Measurements from ENCODE around the gene PNMT.
"Not testable (repeated sequence)": the region's sequence is repeated elsewhere in the genome, so short reads cannot be mapped to it uniquely, and the experiment has no call there.

PNMT gene

DNA sequence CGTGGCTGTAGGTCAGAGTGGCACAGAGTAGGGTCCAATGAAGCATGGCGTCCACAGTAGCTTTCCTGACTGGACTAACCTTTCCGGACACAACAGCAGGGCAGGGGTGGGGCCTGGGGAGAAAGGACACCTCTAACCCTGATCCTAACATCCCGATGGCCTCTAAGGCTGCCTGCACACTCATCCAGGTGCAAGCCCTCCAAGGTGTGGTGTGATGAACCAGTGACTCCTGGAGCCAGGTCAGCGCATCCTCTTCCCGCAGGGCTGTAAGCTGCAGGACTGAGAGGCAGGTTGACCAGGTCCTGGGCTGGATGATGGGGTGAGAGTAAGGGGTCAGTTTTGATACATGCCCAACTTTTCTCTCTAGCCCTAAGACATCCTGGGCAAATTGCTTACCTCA, 28.5 kb downstream of the PNMT start:
- no peak for DNase-seq

GRCh38 chr17:39697961-39698360, 29.7 kb downstream of the PNMT start:
- no peak for DNase-seq

- not testable (repeated sequence) for DNase-seq
Measured at GRCh38 chr17:39699157-39699817, 31.0 kb downstream of the PNMT start.

DNA sequence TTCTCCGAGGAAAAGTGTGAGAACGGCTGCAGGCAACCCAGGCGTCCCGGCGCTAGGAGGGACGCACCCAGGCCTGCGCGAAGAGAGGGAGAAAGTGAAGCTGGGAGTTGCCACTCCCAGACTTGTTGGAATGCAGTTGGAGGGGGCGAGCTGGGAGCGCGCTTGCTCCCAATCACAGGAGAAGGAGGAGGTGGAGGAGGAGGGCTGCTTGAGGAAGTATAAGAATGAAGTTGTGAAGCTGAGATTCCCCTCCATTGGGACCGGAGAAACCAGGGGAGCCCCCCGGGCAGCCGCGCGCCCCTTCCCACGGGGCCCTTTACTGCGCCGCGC, 31.5 kb downstream of the PNMT start, which contains the start of gene ERBB2:
TSS of gene ERBB2 (plus strand) at position 247 of the 330 bp plus-strand sequence. CDS start 175 bp downstream, outside the sequence.
- DNase-seq: peak; percentile 83

GRCh38 chr17:39700148-39700987, 32.1 kb downstream of the PNMT start:
- DNase-seq: peak; percentile 29

- no peak for DNase-seq
Measured at GRCh38 chr17:39701012-39701783, 32.9 kb downstream of the PNMT start.

DNA sequence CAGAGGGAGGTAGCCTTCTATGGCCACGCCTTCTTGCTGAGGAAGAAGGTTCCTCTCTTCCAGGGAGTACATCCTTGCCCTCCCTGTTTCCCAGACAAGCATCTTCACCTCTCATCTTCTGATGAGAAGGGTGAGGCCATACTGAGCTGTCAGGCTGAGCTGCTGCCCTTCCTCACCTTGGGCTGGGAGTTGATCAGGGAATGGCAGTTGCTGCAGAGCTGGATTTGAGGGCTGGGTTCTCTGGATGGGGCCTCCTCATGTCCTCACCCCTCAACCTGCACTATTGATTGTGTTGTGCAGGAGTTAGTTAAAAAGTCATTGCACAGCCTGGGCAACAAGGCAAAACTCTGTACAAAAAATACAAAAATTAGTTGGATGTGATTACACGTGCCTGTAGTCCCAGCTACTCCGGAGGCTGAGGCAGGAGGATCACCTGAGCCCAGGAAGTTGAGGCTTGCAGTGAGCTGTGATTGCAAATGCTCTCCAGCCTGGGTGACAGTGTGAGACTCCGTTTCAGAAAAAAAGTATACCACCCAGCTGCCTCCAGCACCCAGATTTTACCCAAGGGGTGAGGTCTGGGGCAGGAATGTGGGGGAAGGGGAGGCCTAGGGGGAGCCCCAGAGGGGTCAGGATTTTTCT, 33.6 kb downstream of the PNMT start:
- DNase-seq: no peak

DNA sequence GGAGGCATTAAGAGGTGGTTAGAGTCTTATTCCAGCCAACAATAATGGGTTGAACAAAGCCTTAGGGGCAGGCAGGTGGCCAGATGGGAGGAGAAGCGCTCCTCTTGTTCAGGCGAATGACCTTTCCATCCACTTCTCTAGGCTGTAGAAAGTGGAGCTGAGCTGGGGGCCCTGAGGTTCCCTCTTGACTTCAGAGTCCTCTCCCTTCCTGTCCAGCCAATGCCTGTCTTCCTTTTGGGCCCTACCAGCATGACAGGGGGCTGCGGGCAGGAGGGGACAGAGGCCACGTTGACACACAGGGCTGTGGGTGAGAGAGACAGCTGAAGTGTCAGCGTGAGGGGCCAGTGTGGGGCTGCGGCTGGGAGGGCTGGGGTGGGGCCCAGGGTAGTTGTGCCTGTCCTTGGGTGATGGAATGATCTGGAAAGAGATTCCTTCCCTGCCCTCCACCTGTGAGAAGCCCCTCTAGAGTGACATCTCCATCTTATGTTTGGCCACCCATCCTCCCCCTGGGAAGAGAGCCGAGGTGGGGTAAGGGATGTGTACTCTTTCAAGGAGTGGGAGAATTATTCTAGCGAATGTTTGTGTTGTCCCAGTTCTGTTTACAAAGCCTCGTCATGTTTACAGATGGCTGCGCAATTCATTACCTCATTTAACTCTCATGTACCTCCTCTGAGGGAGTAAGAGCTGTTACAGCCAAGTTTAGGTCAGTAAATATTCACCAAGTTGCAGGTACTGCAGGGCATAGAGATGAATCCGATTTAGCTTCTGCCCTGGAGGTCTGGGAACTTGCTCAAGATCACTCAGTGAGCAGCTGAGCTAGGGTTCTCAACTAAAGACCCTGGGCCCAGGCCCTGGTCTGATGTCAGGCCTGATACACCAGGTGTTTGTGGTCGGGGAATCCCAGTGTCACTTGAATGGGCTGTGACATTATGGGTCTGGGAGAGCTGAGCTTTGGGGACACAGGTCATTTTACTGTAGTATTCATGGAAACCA, 34.9 kb downstream of the PNMT start:
- no peak for DNase-seq

DNA sequence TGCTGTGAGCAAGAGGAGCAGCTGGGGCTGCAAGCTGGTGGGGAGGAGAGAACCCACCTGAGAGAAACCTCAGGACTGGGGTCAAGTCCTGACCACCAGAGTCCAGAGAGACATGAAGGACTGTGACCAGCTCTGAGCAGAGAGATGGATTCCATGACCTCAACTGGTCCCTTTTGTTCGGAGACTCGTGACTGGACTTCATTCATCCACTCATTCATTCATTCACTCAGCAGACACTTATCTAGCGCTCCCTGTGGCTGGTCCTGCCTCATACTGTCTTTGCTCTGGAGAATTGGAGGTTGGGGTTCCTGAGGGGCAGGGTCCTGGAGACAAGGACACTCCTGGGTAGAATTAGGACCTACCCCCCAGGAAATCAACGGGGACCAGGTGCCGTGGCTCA, 35.7 kb downstream of the PNMT start:
- no peak for DNase-seq

DNA sequence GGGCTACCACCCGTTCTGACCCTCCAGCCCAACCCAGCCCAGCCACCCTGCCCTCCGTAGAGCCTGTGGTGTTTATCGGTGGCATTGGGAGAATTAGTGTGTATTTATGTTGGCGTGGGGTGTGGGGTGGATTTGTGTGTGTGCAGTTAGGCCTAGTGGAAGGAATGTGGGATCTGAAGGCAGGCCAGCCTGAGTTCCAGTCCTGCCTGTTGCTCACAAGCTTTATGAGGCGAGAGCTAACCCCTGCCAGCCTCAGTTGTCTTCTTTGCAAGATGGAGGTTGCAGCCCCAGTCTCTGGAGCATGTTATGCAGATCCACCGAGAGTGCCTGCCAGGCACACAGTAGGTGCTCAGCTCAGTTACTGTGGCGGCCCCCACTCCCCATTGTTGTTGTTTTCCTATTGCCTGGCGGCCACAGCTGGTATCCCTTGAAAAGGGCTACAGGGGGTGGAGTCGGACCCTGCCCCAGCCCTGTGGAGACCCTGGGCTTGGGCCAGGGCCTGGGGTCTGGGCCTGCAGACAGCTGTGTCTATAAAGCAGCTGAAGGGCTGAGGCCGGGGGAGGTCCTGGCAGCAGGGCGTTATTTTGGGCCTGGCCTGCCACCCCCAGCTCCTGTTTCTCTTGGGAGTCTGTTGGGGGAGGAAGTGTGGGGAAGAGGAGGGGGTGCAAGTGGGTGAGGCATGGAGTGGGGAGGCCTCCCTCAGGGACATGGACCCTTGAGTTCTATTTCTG, 36.7 kb downstream of the PNMT start:
- DNase-seq: peak; percentile 20

DNA sequence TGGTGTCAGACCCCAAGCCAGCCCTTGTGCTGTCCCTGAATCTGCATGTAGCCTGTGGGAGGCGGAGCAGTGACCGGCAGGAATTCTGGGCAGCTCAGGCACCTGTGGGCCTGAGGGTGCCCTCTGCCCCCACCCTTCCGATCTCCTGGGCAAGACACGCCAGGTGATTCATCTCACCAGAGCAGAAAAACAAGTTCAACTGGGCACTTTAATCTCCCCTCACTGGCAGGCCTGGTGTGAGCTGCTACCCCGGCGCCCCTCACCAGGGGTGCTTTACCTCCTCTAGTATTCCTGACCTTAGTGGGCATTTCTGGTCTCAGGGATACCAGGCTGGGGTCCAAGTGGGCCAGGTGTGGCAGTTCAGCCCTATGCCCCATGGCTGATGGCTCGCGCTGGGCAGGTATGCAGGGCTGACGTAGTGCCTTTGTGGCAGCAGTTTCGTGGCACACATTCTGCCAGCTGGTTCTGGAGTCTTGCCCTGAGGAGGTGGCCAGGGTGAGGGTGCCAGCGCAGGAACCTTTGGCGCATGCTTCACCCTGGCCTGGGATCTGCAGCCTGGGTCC, 37.6 kb downstream of the PNMT start:
- no peak for DNase-seq

DNA sequence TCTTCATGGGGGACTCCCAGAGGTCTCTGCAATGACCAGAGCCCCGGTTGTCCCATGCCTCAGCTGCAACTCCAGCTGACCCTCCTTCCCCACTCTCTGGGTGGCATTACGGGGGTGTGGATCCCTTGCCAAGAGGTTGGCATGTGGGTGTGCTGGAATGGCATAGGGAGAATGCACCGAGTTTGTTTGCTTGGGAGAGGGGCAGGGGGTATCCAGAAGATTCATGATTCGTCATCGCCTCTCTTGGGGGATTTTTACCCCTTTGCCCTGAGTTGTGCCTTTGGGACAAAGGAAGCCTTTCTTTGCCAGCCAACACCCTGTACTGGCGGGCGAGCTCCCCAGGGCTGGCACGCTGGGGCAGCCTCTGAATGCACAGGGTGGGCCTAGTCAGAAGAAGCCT, 38.1 kb downstream of the PNMT start:
- no peak for DNase-seq

GRCh38 chr17:39706921-39707337, 38.7 kb downstream of the PNMT start:
- DNase-seq: no peak

GRCh38 chr17:39709319-39709997, 41.2 kb downstream of the PNMT start:
- DNase-seq: no peak

GRCh38 chr17:39709998-39710964, 42.0 kb downstream of the PNMT start:
- DNase-seq: no peak

- not testable (repeated sequence) for DNase-seq
Measured at GRCh38 chr17:39711071-39711470, 42.8 kb downstream of the PNMT start.

DNA sequence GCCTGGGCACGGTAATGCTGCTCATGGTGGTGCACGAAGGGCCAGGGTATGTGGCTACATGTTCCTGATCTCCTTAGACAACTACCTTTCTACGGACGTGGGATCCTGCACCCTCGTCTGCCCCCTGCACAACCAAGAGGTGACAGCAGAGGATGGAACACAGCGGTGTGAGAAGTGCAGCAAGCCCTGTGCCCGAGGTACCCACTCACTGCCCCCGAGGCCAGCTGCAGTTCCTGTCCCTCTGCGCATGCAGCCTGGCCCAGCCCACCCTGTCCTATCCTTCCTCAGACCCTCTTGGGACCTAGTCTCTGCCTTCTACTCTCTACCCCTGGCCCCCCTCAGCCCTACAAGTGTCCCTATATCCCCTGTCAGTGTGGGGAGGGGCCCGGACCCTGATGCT, 43.6 kb downstream of the PNMT start:
- DNase-seq: no peak

DNA sequence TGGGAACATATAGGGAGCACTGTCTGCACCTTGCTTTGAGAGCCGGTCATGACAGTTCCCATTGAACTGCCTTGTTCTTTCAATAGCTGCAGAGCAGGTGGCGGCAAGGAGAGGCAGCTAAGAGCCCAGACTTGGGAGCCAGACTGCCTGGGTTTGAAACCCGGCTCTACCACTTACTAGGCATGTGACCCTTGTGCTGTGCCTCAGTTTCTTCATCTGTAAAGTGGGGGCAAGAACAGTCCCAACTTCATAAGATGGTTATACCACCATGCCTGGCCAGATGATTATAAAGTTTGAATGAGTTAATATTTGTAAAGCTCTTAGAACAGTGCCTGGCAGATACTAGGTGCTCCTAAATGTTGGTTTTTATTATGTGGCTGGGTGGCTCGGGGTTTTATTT, 46.0 kb downstream of the PNMT start:
- no peak for DNase-seq
